GM12873 (cell line): ENCODE results near the gene ASIC1.
A peak's percentile ranks its signal among the peaks of the same experiment; 100 is the strongest.

ENCODE experiments used
- TF ChIP-seq, protein P1 (sequence below): IDR thresholded peaks from 2 replicates; pipeline ENCODE4 v1.5.1; 2012; ENCODE audit warnings: low read depth, mild to moderate bottlenecking, moderate library complexity, low read length, control low read depth; ENCODE audit not compliant: insufficient read depth; ENCODE audit errors: missing control alignments

ASIC1 gene

DNA sequence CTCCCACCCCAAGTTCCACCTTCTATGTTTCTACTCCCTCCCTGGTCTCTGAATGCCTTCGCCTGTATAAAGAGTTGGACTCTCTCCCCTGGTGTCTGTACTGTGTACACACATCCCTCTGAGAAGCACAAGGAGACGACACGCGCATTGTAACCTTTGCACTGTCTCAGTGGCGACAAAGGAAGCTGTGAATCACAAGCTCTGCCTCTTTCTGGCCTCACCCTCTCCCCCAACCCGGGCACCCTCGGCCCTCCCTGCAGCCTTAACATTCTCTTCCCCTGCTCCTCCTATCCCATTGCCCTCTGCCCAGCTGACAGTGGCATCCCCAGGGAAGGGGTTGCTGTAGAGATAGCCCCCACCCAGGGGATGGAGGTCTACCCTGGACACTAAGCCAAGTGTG, 25.2 kb downstream of the ASIC1 start:
- TF ChIP-seq, protein P1, sequence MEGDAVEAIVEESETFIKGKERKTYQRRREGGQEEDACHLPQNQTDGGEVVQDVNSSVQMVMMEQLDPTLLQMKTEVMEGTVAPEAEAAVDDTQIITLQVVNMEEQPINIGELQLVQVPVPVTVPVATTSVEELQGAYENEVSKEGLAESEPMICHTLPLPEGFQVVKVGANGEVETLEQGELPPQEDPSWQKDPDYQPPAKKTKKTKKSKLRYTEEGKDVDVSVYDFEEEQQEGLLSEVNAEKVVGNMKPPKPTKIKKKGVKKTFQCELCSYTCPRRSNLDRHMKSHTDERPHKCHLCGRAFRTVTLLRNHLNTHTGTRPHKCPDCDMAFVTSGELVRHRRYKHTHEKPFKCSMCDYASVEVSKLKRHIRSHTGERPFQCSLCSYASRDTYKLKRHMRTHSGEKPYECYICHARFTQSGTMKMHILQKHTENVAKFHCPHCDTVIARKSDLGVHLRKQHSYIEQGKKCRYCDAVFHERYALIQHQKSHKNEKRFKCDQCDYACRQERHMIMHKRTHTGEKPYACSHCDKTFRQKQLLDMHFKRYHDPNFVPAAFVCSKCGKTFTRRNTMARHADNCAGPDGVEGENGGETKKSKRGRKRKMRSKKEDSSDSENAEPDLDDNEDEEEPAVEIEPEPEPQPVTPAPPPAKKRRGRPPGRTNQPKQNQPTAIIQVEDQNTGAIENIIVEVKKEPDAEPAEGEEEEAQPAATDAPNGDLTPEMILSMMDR, result no peak

GRCh38 chr12:50083301-50083700, 25.9 kb downstream of the ASIC1 start:
- TF ChIP-seq, protein P1, result no peak

DNA sequence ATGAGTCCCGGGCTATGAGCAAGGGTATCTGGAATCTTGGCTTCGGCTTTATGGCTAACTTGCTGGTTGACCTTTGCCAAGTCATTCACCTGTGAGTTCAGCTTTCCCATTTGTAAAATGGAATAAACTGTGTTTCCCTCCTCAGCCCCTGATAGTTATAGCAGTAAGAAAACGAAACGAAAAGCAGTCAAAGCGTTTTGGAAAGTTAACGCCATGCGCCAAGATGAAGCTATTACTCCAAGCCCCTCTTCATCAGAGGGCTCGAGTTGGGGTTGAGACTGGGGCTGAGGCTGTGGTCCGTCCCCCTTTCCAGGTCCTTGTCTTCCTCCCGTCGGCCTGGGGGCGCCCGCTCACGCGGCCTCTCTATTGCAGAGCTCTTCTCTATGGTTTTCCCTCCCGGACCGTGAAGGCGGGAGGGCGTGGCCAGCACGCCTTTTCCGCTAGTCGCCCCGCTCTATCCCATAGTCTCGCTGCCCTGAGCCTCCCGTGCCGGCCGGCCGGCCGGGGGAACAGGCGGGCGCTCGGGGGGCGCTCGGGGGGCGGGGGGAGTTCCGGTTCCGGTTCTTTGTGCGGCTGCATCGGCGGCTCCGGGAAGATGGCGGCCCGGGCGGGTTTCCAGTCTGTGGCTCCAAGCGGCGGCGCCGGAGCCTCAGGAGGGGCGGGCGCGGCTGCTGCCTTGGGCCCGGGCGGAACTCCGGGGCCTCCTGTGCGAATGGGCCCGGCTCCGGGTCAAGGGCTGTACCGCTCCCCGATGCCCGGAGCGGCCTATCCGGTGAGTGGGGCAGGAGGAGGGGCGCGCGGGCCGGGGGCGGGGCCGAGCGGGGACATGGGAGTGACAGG, 27.6 kb downstream of the ASIC1 start, which contains the start of gene SMARCD1:
Gene SMARCD1, plus strand, starts transcription at position 568 of the 840 bp plus-strand sequence. Its CDS starts 28 bp downstream, at position 596.
- TF ChIP-seq, protein P1, result peak; percentile 67

DNA sequence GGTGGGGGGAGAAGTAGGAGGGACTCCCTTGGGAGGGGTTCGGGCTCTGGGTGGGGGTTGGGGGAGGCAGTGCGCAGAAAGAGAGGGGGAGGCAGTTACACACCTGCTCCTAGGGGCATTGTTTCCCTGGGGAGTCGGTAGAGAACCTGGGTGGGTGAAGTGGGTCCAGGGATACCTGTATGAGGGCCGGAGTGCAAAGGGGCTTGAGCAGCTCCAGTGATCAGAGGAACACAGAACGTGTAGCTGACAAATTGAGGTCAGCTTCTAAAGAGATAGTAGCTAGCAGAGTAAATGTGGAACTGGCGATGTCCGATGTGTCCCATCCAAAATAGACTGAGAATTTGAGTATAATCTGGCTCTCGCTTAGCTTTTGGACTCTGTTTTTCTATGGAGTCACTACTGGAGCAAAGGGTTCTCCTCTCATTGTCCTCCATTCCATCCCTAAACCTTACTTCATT, 28.2 kb downstream of the ASIC1 start:
- TF ChIP-seq, protein P1, result no peak

DNA sequence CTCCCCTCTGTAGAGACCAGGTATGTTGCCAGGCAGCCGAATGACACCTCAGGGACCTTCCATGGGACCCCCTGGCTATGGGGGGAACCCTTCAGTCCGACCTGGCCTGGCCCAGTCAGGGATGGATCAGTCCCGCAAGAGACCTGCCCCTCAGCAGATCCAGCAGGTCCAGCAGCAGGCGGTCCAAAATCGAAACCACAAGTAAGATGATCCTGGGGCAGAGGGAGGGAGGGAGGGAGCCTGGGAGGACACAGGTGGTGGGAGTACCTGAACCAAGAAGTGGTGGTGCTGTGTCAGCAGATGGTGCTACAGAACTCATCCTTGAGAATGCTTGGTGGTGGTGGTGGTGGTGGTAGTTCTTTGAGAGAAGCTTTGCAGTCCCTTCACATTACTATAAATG, 28.8 kb downstream of the ASIC1 start:
- TF ChIP-seq, protein P1, result no peak

- TF ChIP-seq, protein P1, result no peak
Observed at GRCh38 chr12:50087151-50087550, 29.8 kb downstream of the ASIC1 start.

GRCh38 chr12:50087995-50088394, 30.6 kb downstream of the ASIC1 start:
- TF ChIP-seq, protein P1, result no peak
